HG02870 (cell line): ENCODE results near the gene COL5A3.
"Not testable (repeated sequence)": the region's sequence is repeated elsewhere in the genome, so short reads cannot be mapped to it uniquely, and the experiment has no call there.

Experiments
- ATAC-seq: cut with Tn5 transposase; IDR thresholded peaks from one replicate; pipeline ENCODE4 v1.9.1; 2021; ENCODE audit warnings: mild to moderate bottlenecking, moderate library complexity; ENCODE audit not compliant: unreplicated experiment

Gene COL5A3

GRCh38 chr19:9940778-9941177 is 69.5 kb downstream of the COL5A3 start:
- no peak for ATAC-seq

- ATAC-seq: no peak
Measured at GRCh38 chr19:9939301-9939913, 70.9 kb downstream of the COL5A3 start.

GRCh38 chr19:9937001-9937411 is 73.3 kb downstream of the COL5A3 start:
- ATAC-seq: no peak

GRCh38 chr19:9936326-9937000 is 73.8 kb downstream of the COL5A3 start, which contains the start of gene OLFM2:
Gene OLFM2, minus strand, starts transcription at chr19:9936515. Its CDS starts 149 bp downstream, at chr19:9936366.
- no peak for ATAC-seq

- ATAC-seq: no peak
Measured at GRCh38 chr19:9935506-9936325, 74.6 kb downstream of the COL5A3 start.

- ATAC-seq: no peak
Measured at GRCh38 chr19:9934132-9934950, 76.0 kb downstream of the COL5A3 start.

GRCh38 chr19:9932835-9933234 is 77.5 kb downstream of the COL5A3 start:
- no peak for ATAC-seq

GRCh38 chr19:9931629-9932028 is 78.7 kb downstream of the COL5A3 start:
- no peak for ATAC-seq

GRCh38 chr19:9923440-9923839 is 86.9 kb downstream of the COL5A3 start:
- ATAC-seq: no peak

GRCh38 chr19:9922782-9923379 is 87.4 kb downstream of the COL5A3 start:
- not testable (repeated sequence) for ATAC-seq

GRCh38 chr19:9917321-9917720 is 93.0 kb downstream of the COL5A3 start:
- no peak for ATAC-seq

- ATAC-seq: no peak
Measured at GRCh38 chr19:9916719-9917118, 93.6 kb downstream of the COL5A3 start.

GRCh38 chr19:9914315-9915207 is 95.7 kb downstream of the COL5A3 start:
- ATAC-seq: peak; percentile 62

- no peak for ATAC-seq
Measured at GRCh38 chr19:9914001-9914314, 96.3 kb downstream of the COL5A3 start.

- ATAC-seq: no peak
Measured at GRCh38 chr19:9913237-9914000, 96.9 kb downstream of the COL5A3 start.

GRCh38 chr19:9912551-9913236 is 97.6 kb downstream of the COL5A3 start:
- no peak for ATAC-seq

- ATAC-seq: no peak
Measured at GRCh38 chr19:9911524-9912185, 98.6 kb downstream of the COL5A3 start.

- ATAC-seq: no peak
Measured at GRCh38 chr19:9910625-9911024, 99.7 kb downstream of the COL5A3 start.
